Right cardiac atrium (tissue), 5 donors: Measurements from ENCODE around the gene PHIP. TPM values are rescaled to one million over a fixed set of nuclear protein-coding genes. Genes with fewer than 3 reads are reported as not detected.

ENCODE experiments used
- ATAC-seq, 2 donors: fragments of 200-7000 bp; cut with Tn5 transposase; one replicate each; pipeline versions ENCODE4 v1.8.0 to v1.9.1; 2020; ENCODE audit warnings: moderate library complexity in 2 of 2, mild to moderate bottlenecking in 1 of 2
- DNase-seq, 3 donors: peaks; one replicate each; pipeline ENCODE4 v3.0.0-alpha.2; 2020
- H3K27ac ChIP-seq: one replicate; pipeline ENCODE4 v1.5.1; 2013; ENCODE audit warnings: mild to moderate bottlenecking, low read length, control low read depth, moderate library complexity
- H3K27me3 ChIP-seq: one replicate; pipeline ENCODE4 v1.6.1; 2013; ENCODE audit not compliant: control insufficient read depth, insufficient read depth
- H3K4me1 ChIP-seq: one replicate; pipeline ENCODE4 v1.6.1; 2013; ENCODE audit warnings: low read length; ENCODE audit not compliant: control insufficient read depth, insufficient read depth
- H3K4me3 ChIP-seq: one replicate; pipeline ENCODE4 v1.5.1; 2013; ENCODE audit warnings: low read length, control low read depth
- H3K9me3 ChIP-seq: one replicate; pipeline ENCODE4 v1.6.1; 2013; ENCODE audit warnings: low read length; ENCODE audit not compliant: control insufficient read depth
- WGBS: extraction: QIAGEN DNeasy Blood & Tissue Kit; methylation state at CpG from one replicate; pipeline ENCODE4 v1.1.7; 2013; 5-methylcytosine and 5-hydroxymethylcytosine counted together
- intact Hi-C, 4 donors: fragments of 100-400 bp; cut with DNase I; formaldehyde crosslinking; loops; one replicate each; pipeline versions ENCODE4 v1.11.0 to v1.14.0; 2022 to 2023
- polyA plus RNA-seq: library from polyadenylated mRNA; stranded (reverse); fragments of 200-250 nt; gene quantifications from one replicate; pipeline ENCODE4 v1.2.3, GENCODE V29; 2013
- total RNA-seq, 4 donors: library from RNA; stranded (reverse); fragmentation: NEBNext Ultra II Directional; extraction: Animal tissue kit (Norgen Biotek cat#: 25700); gene quantifications; one replicate each; pipeline ENCODE4 v1.2.1, GENCODE V29; 2021
- donor health status: healthy with polysubstance abuse.
- donor health status: DM: no; HTN: yes; CAD: no.
- donor health status: DM: no; HTN: no; CAD: no.
- donor health status: DM: no; HTN: yes; CAD: no; lungs with severe emphysema.
- donor health status: DM: yes; HTN: yes; CAD: no.

The PHIP gene
- total and polyA plus RNA-seq, 5 donors, result 6.8 to 19.6 (median 19.2) TPM

- H3K27ac ChIP-seq, result no peak overlapping the region
- H3K4me1 ChIP-seq, result peaks cover under 1% of the 10 kb centered on the region
- ATAC-seq (no peak), DNase-seq (no peak)
- no peaks in the 10 kb centered on the region for H3K27me3 ChIP-seq
- WGBS, result 71% methylated on average over 5 of the region's 5 CpGs
- H3K9me3 ChIP-seq, result no peaks in the 10 kb centered on the region
- intact Hi-C loops, result no loop called here
- no peak overlapping the region for H3K4me3 ChIP-seq
Measured at GRCh38 chr6:79070206-79070825, 7.7 kb downstream of the PHIP start.

GRCh38 chr6:79066828-79067227 lies 11.2 kb downstream of the PHIP start:
- ATAC-seq, result no peak
- intact Hi-C loops, result no loop called here
- peaks cover 1% of the 10 kb centered on the region for H3K4me1 ChIP-seq

GRCh38 chr6:79066330-79066729 lies 11.7 kb downstream of the PHIP start:
- H3K9me3 ChIP-seq, result no peaks in the 10 kb centered on the region
- DNase-seq, result no peak
- no peak overlapping the region for H3K4me3 ChIP-seq
- intact Hi-C loops, result no loop called here
- no peak for ATAC-seq
- no peaks in the 10 kb centered on the region for H3K27me3 ChIP-seq
- H3K4me1 ChIP-seq, result peaks cover 1% of the 10 kb centered on the region
- no peak overlapping the region for H3K27ac ChIP-seq

More at GRCh38 chr6:79066828-79067227, 11.2 kb downstream of the PHIP start:
- Histone ChIP-seq H3K27ac (no peak overlapping the region), H3K4me3 (no peak overlapping the region), H3K9me3 (no peaks in the 10 kb centered on the region), H3K27me3 (no peaks in the 10 kb centered on the region)
- DNase-seq, result no peak
- 92% methylated on average over 4 of the region's 4 CpGs for WGBS

- no peak overlapping the region for H3K4me3 ChIP-seq
- peaks cover 1% of the 10 kb centered on the region for H3K4me1 ChIP-seq
- 47% methylated on average over 2 of the region's 2 CpGs for WGBS
- DNase-seq (no peak), ATAC-seq (no peak)
- no peaks in the 10 kb centered on the region for H3K9me3 ChIP-seq
- intact Hi-C loops, result no loop called here
- H3K27me3 ChIP-seq, result no peaks in the 10 kb centered on the region
- H3K27ac ChIP-seq, result no peak overlapping the region
Measured at GRCh38 chr6:79065232-79065631, 12.8 kb downstream of the PHIP start.

GRCh38 chr6:79064635-79065034 lies 13.4 kb downstream of the PHIP start:
- Histone ChIP-seq H3K4me3 (no peak overlapping the region), H3K27ac (no peak overlapping the region), H3K9me3 (no peaks in the 10 kb centered on the region), H3K27me3 (no peaks in the 10 kb centered on the region), H3K4me1 (peaks cover 1% of the 10 kb centered on the region)
- no peak for DNase-seq
- intact Hi-C loops, result no loop called here
- ATAC-seq, result no peak

- Histone ChIP-seq H3K4me1 (peaks cover 1% of the 10 kb centered on the region), H3K9me3 (no peaks in the 10 kb centered on the region), H3K27me3 (no peaks in the 10 kb centered on the region), H3K27ac (no peak overlapping the region), H3K4me3 (no peak overlapping the region)
- ATAC-seq (no peak), DNase-seq (no peak)
- intact Hi-C loops, result no loop called here
- 96% methylated on average over 2 of the region's 2 CpGs for WGBS
Measured at GRCh38 chr6:79062708-79063107, 15.3 kb downstream of the PHIP start.

GRCh38 chr6:79057746-79058145 lies 20.3 kb downstream of the PHIP start:
- 100% methylated on average over 1 of the region's 1 CpG for whole genome bisulfite sequencing
- Histone ChIP-seq H3K27ac (no peak overlapping the region), H3K27me3 (no peaks in the 10 kb centered on the region), H3K9me3 (no peaks in the 10 kb centered on the region), H3K4me3 (no peak overlapping the region), H3K4me1 (no peaks in the 10 kb centered on the region)
- DNase-seq (no peak), ATAC-seq (no peak)
- intact Hi-C loops, result no loop called here

- WGBS, result 84% methylated on average over 1 of the region's 1 CpG
- intact Hi-C loops, result no loop called here
- no peak for ATAC-seq
Measured at GRCh38 chr6:79056226-79056625, 21.8 kb downstream of the PHIP start.

GRCh38 chr6:79048611-79049010 lies 29.4 kb downstream of the PHIP start:
- ATAC-seq, result no peak
- Histone ChIP-seq H3K27ac (no peak overlapping the region), H3K4me3 (no peak overlapping the region), H3K4me1 (no peaks in the 10 kb centered on the region), H3K27me3 (no peaks in the 10 kb centered on the region), H3K9me3 (no peaks in the 10 kb centered on the region)
- DNase-seq, result no peak
- 98% methylated on average over 2 of the region's 2 CpGs for WGBS
- intact Hi-C loops, result no loop called here

More at GRCh38 chr6:79056226-79056625, 21.8 kb downstream of the PHIP start:
- Histone ChIP-seq H3K27me3 (no peaks in the 10 kb centered on the region), H3K4me1 (no peaks in the 10 kb centered on the region), H3K27ac (no peak overlapping the region), H3K9me3 (no peaks in the 10 kb centered on the region), H3K4me3 (no peak overlapping the region)
- no peak for DNase-seq

GRCh38 chr6:79047072-79047471 lies 31.0 kb downstream of the PHIP start:
- no peak overlapping the region for H3K4me3 ChIP-seq
- intact Hi-C loops, result no loop called here
- 98% methylated on average over 2 of the region's 2 CpGs for WGBS
- ATAC-seq (no peak), DNase-seq (no peak)
- no peaks in the 10 kb centered on the region for H3K9me3 ChIP-seq
- no peaks in the 10 kb centered on the region for H3K27me3 ChIP-seq
- no peak overlapping the region for H3K27ac ChIP-seq
- no peaks in the 10 kb centered on the region for H3K4me1 ChIP-seq

GRCh38 chr6:79045966-79046365 lies 32.1 kb downstream of the PHIP start:
- DNase-seq (no peak), ATAC-seq (no peak)
- no peaks in the 10 kb centered on the region for H3K27me3 ChIP-seq
- no peaks in the 10 kb centered on the region for H3K4me1 ChIP-seq
- intact Hi-C loops, result no loop called here
- no peaks in the 10 kb centered on the region for H3K9me3 ChIP-seq
- H3K27ac ChIP-seq, result no peak overlapping the region
- whole genome bisulfite sequencing, result 76% methylated on average over 2 of the region's 2 CpGs
- H3K4me3 ChIP-seq, result no peak overlapping the region

GRCh38 chr6:79042799-79043126 lies 35.3 kb downstream of the PHIP start:
- ATAC-seq (no peak), DNase-seq (no peak)
- no peaks in the 10 kb centered on the region for H3K27me3 ChIP-seq
- no peaks in the 10 kb centered on the region for H3K9me3 ChIP-seq
- 75% methylated on average over 5 of the region's 5 CpGs for WGBS
- H3K4me1 ChIP-seq, result no peaks in the 10 kb centered on the region
- H3K4me3 ChIP-seq, result no peak overlapping the region
- no peak overlapping the region for H3K27ac ChIP-seq
- intact Hi-C loops, result no loop called here
